KG1 (cell line): ENCODE data around the gene SLC6A12.
"Not testable (repeated sequence)": the region's sequence is repeated elsewhere in the genome, so short reads cannot be mapped to it uniquely, and the experiment has no call there.

Experiments
- DNase-seq: peaks from one replicate; lab custom pipeline; 2025; lab: John Stamatoyannopoulos, UW

SLC6A12 gene

DNA sequence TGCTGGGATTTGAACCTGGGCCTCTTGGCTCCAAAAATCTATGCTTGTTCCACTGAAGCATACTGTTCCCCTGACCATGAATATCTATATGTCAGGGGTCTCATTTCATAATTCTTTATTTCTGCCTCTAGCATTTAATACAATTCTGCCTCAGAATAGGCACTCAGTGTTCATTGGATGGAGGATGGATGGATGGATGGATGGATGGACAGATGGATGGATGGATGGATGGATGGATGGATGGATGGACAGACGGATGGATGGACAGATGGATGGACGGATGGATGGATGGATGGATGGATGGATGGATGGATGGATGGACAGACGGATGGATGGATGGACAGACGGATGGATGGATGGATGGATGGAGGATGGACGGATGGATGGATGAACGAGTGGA lies 3.1 kb upstream of the SLC6A12 start:
- not testable (repeated sequence) for DNase-seq

DNA sequence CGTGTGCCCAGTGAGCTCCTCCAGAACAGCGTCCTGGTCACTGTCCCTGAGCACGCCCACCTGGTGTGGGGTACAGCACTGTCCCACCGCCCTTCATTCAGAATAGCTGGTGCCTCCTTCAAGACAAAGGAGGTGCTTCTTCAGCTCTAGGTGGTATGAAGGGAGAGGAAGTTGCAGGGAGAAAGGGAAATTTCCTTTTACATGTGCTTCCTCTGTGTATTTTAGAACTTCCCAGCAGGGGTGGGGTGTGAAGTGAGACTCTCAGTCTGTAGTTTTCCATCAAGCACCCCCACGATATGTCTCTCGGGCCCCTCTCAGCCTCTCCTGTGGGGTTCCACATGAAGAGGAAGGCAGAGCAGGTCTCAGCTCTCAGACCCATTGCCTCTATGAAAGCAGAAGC lies 1.2 kb upstream of the SLC6A12 start:
- no peak for DNase-seq

GRCh38 chr12:213527-213932 lies 427 bp downstream of the SLC6A12 start:
- DNase-seq, result no peak

DNA sequence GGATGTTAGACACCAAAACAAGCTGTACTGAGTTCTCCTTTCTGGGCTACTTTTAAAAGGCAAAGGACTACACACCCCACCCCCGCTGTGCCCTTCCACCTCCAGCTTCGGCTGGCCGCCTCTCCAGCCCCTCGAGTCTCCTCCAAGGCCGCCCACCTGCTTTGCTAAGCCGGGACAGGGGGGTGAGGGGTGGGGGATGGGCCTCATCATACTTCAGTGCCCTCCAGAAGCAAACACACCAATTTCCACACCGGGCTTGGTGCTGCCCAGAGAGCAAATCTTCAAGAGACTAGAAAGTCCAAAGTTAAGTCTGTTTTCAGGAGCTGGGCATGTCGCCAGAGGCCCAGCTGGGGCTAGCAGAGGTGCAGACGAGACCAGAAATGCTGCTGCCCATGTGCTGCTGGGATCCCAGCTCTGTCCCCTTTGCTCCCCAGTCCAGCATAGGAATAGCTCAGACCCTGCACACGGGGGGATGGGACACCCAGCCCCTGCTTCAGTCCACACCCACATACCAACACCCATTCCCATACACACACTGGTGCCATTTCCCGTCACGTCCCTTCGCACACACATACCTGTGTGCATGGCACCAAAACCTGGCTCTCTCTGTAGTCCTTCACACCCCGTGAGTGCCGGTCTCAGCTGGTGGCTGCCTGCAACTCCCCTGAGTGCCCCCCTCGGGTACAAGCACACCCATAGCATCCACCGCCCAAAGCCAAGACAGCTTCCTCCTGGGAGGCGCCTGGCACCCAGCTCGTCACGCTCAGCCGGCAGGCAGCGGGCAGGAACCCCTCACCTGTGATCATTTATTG lies 1.0 kb downstream of the SLC6A12 start:
- no peak for DNase-seq

GRCh38 chr12:212415-212714 lies 1.6 kb downstream of the SLC6A12 start:
- no peak for DNase-seq

GRCh38 chr12:211639-212414 lies 2.1 kb downstream of the SLC6A12 start:
- no peak for DNase-seq

GRCh38 chr12:211142-211465 lies 2.9 kb downstream of the SLC6A12 start:
- no peak for DNase-seq

DNA sequence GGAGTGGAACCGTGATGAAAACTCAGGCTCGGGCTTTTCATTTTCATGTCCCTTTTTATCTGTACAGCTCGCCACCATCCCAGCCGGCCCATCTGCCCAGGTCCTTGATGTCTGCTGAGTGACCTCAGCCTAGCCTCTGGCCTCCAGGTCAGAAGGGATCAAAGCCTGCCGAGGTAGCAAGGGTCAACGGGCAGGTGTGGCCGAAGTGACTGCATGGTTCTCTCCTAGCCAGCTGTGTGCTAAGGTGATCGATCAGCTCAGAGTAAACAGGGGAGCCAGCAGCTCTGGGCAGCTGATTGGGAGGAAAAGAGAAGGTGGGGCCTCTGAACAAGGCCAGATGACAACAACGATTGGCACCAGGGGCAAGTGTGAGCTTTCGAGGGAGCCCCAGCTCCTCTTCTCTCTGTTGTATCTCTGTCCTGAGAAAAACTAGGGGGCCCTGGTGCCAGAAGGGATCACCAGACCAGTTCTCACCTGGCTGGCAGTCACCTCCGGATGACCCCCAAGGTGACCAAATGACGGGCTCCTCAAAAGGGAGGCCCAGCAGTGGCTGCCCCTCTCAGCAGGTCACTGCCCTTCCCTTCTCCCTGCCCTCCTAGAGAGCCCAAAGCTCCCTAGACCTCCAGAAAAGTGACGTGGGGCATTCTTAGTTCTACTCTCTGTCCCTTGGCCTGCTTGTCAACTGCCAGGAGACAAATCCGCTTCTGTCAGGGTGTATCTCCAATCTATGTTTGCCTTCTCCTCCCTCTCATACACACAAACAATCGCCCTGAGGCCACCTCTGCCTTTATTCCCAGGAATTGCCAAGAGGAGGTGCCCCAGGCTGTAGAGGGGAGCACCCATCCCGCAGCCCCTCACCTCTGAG lies 3.4 kb downstream of the SLC6A12 start:
- no peak for DNase-seq

GRCh38 chr12:209851-210250 lies 4.1 kb downstream of the SLC6A12 start:
- no peak for DNase-seq

DNA sequence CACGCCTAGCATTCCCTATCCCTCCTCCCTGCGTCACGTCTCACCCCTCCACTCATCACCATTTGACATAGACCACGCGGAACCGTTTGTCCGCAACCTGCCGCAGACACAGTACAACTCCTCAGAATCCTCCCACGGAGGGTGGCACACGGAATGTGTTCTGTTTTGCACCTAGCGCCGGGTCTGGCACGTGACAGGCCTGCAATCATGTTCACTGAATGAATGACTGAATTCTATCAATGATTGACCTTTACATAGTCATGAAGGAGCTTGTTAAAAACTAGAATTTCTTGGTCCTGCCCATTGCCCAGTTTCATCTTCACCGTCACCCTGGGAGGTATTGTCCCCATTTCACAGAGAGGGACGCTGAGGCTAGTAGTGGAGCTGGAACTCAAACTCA lies 4.7 kb downstream of the SLC6A12 start:
- DNase-seq, result no peak

GRCh38 chr12:208813-209212 lies 5.1 kb downstream of the SLC6A12 start:
- no peak for DNase-seq

DNA sequence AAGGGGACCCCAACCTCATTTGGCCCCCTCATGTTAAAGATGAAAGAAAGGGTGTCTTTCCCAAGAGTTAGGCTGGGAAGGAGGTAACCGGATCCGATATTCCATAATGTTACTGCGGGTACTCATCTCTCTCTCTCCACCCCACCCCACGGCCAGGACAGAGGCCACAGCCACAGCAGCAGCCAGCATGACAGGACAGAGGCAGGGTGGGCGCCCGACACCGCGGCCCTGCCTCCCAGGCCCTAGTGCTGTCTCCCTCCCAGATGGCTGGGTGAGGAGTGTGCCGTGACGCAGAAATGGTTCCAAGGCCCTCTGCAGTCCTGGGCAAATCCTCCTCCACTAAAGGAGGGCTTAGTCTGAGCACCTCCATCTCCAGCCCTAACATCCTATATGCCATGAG lies 6.2 kb downstream of the SLC6A12 start:
- no peak for DNase-seq

- no peak for DNase-seq
Measured at GRCh38 chr12:206746-207440, 7.1 kb downstream of the SLC6A12 start.

GRCh38 chr12:205026-205425 lies 8.9 kb downstream of the SLC6A12 start:
- no peak for DNase-seq

- DNase-seq, result no peak
Measured at GRCh38 chr12:204261-204678, 9.7 kb downstream of the SLC6A12 start.

DNA sequence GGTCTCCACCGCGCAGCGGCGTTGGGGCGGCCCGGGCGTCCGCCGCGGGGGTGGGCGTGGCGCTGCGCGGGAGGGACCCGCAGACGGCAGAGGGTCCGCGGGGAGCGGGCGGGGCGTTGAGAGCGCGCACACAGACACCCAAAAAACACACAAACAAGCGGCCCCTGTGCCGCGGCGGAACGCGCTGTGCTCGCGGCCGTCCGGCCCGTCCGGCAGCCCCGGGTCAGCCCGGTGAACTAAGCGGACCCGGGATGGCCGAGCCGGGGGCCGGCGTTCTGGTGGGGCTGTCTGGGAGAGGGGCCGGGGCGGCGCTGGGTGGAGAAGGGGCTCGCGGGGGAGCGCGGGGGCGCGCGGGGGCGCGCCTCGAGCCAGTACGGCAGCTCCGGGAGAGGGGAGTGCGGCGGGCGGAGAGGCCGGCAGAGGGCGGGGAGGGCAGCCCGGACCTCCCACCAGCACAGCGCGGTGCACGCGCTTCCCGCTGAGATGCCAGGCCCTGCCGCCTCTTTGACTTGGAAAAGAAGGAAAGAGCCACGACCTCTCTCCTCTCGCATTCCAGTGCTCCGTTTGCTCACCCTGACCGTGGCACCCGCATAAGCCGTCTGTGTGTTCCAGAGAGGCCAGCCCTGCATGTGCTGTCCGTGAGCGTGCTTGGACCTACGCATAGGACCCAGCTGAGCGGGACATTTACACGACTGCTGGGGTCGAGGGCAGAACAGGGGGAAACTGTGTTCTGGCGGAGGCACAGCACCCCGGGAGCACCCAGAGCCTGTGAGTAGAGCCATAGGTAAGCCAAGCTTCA lies 10.3 kb downstream of the SLC6A12 start:
- no peak for DNase-seq

- no peak for DNase-seq
Measured at GRCh38 chr12:203074-203461, 10.9 kb downstream of the SLC6A12 start.

- DNase-seq, result no peak
Measured at GRCh38 chr12:202081-202731, 11.8 kb downstream of the SLC6A12 start.

DNA sequence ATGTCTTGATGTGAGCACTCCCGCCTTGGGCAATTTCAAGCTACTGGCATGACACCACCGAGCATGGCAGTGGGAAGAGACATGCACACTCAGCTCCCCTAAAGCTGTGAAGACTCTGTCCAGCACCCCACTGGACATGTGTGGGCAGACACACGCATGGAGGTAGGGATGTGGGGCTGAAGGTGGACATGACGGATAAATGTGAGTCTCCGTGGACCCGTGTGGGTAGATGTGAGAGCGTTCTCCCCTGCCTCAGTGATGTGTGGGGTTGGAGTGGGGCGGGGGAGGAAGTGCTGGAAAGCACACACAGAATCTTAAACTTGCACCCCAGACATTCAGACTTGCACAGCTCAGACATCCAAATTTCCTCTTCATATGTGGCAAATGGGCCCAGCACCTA lies 12.6 kb downstream of the SLC6A12 start:
- DNase-seq, result no peak

GRCh38 chr12:198705-199104 lies 15.3 kb downstream of the SLC6A12 start:
- no peak for DNase-seq
